Astrocyte of the spinal cord (primary cell): ENCODE results near the gene LRRIQ1.

Experiments used
- DNase-seq: peaks from one replicate; pipeline ENCODE4 v3.0.0; 2011; ENCODE audit warnings: low read depth, low spot score
- H3K4me3 ChIP-seq: 2 replicates; pipeline ENCODE4 v1.5.1; 2011; ENCODE audit warnings: low read depth, mild to moderate bottlenecking, low read length, moderate library complexity
- in situ Hi-C: cut with HindIII; loops from 2 replicates; pipeline ENCODE4 v1.10.0; 2017; ENCODE audit warnings: low sequenced_read_pairs
- TF ChIP-seq, protein P1 (sequence below): IDR thresholded peaks from 2 replicates; pipeline ENCODE4 v1.5.1; 2012; ENCODE audit warnings: low read depth, mild to moderate bottlenecking, low read length, inconsistent platforms

Gene LRRIQ1

GRCh38 chr12:85280984-85281630 is 245.0 kb downstream of the LRRIQ1 start:
- in situ Hi-C loops, result no loop called here
- peak; percentile 33 for DNase-seq
- H3K4me3 ChIP-seq, result peak overlapping the region; percentile 38
- TF ChIP-seq, protein P1, sequence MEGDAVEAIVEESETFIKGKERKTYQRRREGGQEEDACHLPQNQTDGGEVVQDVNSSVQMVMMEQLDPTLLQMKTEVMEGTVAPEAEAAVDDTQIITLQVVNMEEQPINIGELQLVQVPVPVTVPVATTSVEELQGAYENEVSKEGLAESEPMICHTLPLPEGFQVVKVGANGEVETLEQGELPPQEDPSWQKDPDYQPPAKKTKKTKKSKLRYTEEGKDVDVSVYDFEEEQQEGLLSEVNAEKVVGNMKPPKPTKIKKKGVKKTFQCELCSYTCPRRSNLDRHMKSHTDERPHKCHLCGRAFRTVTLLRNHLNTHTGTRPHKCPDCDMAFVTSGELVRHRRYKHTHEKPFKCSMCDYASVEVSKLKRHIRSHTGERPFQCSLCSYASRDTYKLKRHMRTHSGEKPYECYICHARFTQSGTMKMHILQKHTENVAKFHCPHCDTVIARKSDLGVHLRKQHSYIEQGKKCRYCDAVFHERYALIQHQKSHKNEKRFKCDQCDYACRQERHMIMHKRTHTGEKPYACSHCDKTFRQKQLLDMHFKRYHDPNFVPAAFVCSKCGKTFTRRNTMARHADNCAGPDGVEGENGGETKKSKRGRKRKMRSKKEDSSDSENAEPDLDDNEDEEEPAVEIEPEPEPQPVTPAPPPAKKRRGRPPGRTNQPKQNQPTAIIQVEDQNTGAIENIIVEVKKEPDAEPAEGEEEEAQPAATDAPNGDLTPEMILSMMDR, result no peak

DNA sequence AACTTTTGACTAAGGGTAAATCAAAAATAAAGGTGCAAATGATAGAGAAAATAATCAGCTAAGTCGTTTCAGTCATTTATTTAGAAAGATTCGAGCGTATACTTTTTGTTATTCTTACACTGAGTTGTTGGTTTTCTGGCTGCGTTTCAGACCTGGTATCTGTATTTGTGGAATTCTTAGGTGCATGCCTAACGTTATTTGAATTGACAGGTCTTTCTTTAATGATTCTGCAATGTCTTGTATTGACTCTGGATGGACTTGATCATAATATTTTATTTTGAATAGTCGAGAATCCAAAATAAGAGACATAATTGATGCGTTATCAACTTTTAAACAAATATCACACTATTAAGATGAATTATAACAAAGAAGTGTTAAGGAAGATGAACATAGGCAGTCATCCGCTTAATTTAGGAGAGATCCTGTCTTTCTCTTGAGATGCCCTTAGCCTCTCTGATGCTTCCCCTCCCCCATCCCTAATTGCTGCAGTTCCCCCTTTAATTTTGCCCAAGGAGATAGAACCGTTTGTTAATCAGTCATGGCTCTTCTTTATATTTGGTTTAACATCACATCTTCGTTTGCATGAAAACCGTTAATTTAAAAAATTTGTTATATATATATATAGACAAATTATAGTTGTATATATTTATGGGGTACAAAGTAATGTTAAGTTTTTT is 245.6 kb downstream of the LRRIQ1 start:
- no peak for DNase-seq
- no peak overlapping the region for H3K4me3 ChIP-seq
- TF ChIP-seq, protein P1, result no peak
- in situ Hi-C loops, result no loop called here

DNA sequence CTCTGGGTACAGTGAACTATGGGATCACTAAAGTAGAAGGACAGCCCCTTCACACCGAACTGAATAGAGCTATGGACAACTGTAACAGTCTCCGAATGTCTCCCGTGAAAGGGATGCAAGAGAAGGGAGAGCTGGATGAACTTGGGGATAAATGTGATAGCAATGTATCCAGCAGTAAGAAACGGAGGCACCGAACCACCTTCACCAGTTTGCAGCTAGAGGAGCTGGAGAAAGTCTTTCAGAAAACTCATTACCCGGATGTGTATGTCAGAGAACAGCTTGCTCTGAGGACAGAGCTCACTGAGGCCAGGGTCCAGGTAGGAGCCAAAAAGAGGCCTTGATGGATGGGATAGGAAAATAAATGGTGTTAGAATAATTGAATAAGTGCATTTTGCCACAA is 247.4 kb downstream of the LRRIQ1 start:
- no peak for DNase-seq
- TF ChIP-seq, protein P1, result no peak
- H3K4me3 ChIP-seq, result no peak overlapping the region
- in situ Hi-C loops, result no loop called here
